ENCODE results near the gene SPRY4.

- no peak for TF ChIP-seq CTCF (IDR thresholded peaks at IDR 0.05; ENCODE audit: low read length)
- no peak for TF ChIP-seq EZH2phosphoT487 (IDR thresholded peaks at IDR 0.05; ENCODE audit: low read length)
- no peak for TF ChIP-seq EZH2 (optimal IDR thresholded peaks at IDR 0.05; ENCODE audit: low read depth, low read length)
Observed at GRCh38 chr5:142303565-142303964, 21.3 kb downstream of the SPRY4 start.
